PC-3 (cell line): ENCODE data around the gene CYP8B1.
A peak's percentile ranks its signal among the peaks of the same experiment; 100 is the strongest.

Source experiments
- EZH2 ChIP-seq: fragments of 300-600 bp; sonication (generic); IDR thresholded peaks from one replicate; pipeline ENCODE4 v1.6.1; 2017; ENCODE audit warnings: antibody characterized with exemption, mild to moderate bottlenecking, low read length; ENCODE audit not compliant: unreplicated experiment
- EZH2phosphoT487 ChIP-seq: fragments of 300-600 bp; sonication (generic); IDR thresholded peaks from 2 replicates; pipeline ENCODE4 v1.6.1; 2018; ENCODE audit warnings: mild to moderate bottlenecking, antibody characterized with exemption, low read length, borderline replicate concordance
- TF ChIP-seq, protein P1 (sequence below): fragments of 300-600 bp; sonication (generic); conservative IDR thresholded peaks from 2 replicates; pipeline ENCODE4 v1.5.1; 2017; ENCODE audit warnings: antibody characterized with exemption, low read depth, mild to moderate bottlenecking, low read length

DNA sequence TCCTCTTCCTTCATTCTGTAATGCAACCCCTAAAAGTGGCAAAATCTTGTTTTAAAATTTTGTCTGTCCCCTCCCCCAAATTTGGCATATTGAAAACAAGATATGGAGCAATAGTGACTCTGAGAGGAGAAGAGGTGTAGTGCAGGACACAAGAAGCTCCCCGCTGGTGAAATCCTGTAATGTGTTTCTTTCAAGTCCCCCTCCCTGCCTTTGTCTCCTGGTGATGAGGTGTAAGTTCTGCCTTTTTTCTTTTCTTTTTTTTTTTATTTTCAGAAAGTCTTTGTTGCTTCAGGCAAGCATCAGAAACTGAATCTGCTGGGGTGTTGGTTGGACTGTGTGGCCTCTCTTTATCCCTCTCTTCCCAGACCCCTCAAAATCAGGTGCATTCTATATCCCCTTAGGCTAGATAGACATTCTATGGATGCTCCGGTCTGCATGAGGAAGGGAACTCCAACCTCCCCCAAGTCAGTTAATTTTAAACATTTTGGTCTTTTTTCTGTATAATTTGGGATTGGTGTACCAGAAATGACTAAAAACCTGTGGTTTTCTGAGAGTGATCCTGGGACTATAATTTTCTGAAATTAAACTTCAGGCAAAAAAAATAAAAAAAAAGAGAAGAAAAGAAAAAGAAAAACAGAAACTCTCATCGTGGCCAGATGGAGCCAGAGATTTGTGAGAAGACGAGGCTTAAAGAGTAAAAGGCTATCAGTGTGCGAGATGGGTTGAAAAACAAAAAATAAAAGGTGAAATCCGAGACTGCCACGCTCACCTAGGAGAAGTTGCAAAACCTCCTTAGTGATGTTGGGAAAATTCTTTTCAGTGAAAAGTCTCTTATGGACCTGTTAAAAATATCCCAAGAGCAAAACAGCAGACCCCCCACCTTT lies 45.0 kb downstream of the CYP8B1 start:
- TF ChIP-seq, protein P1, sequence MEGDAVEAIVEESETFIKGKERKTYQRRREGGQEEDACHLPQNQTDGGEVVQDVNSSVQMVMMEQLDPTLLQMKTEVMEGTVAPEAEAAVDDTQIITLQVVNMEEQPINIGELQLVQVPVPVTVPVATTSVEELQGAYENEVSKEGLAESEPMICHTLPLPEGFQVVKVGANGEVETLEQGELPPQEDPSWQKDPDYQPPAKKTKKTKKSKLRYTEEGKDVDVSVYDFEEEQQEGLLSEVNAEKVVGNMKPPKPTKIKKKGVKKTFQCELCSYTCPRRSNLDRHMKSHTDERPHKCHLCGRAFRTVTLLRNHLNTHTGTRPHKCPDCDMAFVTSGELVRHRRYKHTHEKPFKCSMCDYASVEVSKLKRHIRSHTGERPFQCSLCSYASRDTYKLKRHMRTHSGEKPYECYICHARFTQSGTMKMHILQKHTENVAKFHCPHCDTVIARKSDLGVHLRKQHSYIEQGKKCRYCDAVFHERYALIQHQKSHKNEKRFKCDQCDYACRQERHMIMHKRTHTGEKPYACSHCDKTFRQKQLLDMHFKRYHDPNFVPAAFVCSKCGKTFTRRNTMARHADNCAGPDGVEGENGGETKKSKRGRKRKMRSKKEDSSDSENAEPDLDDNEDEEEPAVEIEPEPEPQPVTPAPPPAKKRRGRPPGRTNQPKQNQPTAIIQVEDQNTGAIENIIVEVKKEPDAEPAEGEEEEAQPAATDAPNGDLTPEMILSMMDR: peak; percentile 93
- TF ChIP-seq EZH2phosphoT487 (no peak), EZH2 (no peak)
